Astrocyte of the spinal cord (primary cell): ENCODE results near the gene WDR64.
A peak's percentile ranks its signal among the peaks of the same experiment; 100 is the strongest.

Experiments
- DNase-seq: peaks from one replicate; pipeline ENCODE4 v3.0.0; 2011; ENCODE audit warnings: low read depth, low spot score
- H3K4me3 ChIP-seq: 2 replicates; pipeline ENCODE4 v1.5.1; 2011; ENCODE audit warnings: low read depth, mild to moderate bottlenecking, low read length, moderate library complexity
- CTCF ChIP-seq: IDR thresholded peaks from 2 replicates; pipeline ENCODE4 v1.5.1; 2012; ENCODE audit warnings: low read depth, mild to moderate bottlenecking, low read length, inconsistent platforms
- in situ Hi-C: cut with HindIII; loops from 2 replicates; pipeline ENCODE4 v1.10.0; 2017; ENCODE audit warnings: low sequenced_read_pairs

Gene WDR64

GRCh38 chr1:241847796-241848685 is 196.0 kb downstream of the WDR64 start, which contains the start of gene EXO1:
Gene EXO1, plus strand, starts transcription at chr1:241848204. Its CDS starts 2,222 bp downstream, at chr1:241850426.
- peak within 1 kb of the TSS; percentile 95 for H3K4me3 ChIP-seq
- peak; percentile 50 for TF ChIP-seq CTCF
- in situ Hi-C loops, result no loop called here
- DNase-seq, result peak; percentile 95

- DNase-seq, result no peak
- in situ Hi-C loops, result no loop called here
- H3K4me3 ChIP-seq, result peak overlapping the region; percentile 95
- no peak for TF ChIP-seq CTCF
Measured at GRCh38 chr1:241848686-241849344, 196.7 kb downstream of the WDR64 start.

GRCh38 chr1:241849345-241849695 is 197.2 kb downstream of the WDR64 start:
- TF ChIP-seq CTCF, result no peak
- peak overlapping the region; percentile 95 for H3K4me3 ChIP-seq
- in situ Hi-C loops, result no loop called here
- no peak for DNase-seq
